ENCODE measurements around the gene WDR88. TPM values are rescaled to one million over a fixed set of nuclear protein-coding genes. Genes with fewer than 3 reads are reported as not detected.

WDR88 gene
- total and polyA plus RNA-seq, 2 of the 13 experiments (the other 11 are each of a cell fraction or from before 2014, with no cell fraction given): not detected

- TF ChIP-seq ZNF383 (CRISPR knock-in tag; IDR thresholded peaks at IDR 0.05; ENCODE audit: borderline replicate concordance): no peak
Observed at GRCh38 chr19:33134571-33135041, 2.7 kb downstream of the WDR88 start (continued).

GRCh38 chr19:33139165-33139564 lies 7.3 kb downstream of the WDR88 start:
- Histone ChIP-seq H4K20me1 (ENCODE audit: insufficient read depth, low read length) (no peaks in the 10 kb centered on the region), H3K27ac (ENCODE audit: extremely low read length, insufficient read depth, low read length) (no peak overlapping the region), H3K4me2 (ENCODE audit: low read depth, low read length) (no peak overlapping the region), H3K4me1 (ENCODE audit: insufficient read depth, low read length) (peaks cover 3% of the 10 kb centered on the region), H3K27me3 (ENCODE audit: control insufficient read depth in 1 of 2, insufficient read depth in 2 of 2, low read length in 2 of 2) (peaks cover 0 to 3% of the 10 kb centered on the region in 2 experiments; a peak in 3 of 5 replicates), H3K4me3 (replicated peaks in 1 of 3; ENCODE audit: insufficient read depth in 1 of 3, low read depth in 2 of 3, low read length in 3 of 3) (no peak overlapping the region; a peak in 1 of 6 replicates), H2AFZ (ENCODE audit: low read length) (no peak overlapping the region), H3K79me2 (ENCODE audit: insufficient read depth, low read length) (no peaks in the 10 kb centered on the region), H3K9ac (ENCODE audit: insufficient read depth, low read depth, low read length) (no peak overlapping the region), H3K36me3 (replicated peaks in 1 of 2; ENCODE audit: control insufficient read depth in 1 of 2, insufficient read depth in 2 of 2, low read length in 2 of 2) (no peaks in the 10 kb centered on the region), H3K9me3 (ENCODE audit: low read length) (no peaks in the 10 kb centered on the region)
- DNase-seq (ENCODE audit: low spot score): no peak
- 4% methylated on average over 2 of the region's 4 CpGs for WGBS (ENCODE audit: low lambda C conversion rate)
- CTCF ChIA-PET (ENCODE audit: low intra/inter-chr PET ratio, low total read pairs): no interaction called here
- no peak for FAIRE-seq
- POLR2A ChIA-PET: no interaction called here
- intact Hi-C loops (cut with micrococcal nuclease; ENCODE audit: unreplicated experiment) (no loop called here), in situ Hi-C loops (cut with HindIII; ENCODE audit: extremely low pct_ligation_motif_present, low pct_unique_long_range_greater_than_20kb) (loop anchor here (25.0 kb wide), 1 partner anchor 452 kb away; the partner anchor contains the start of genes ANKRD27, NUDT19 and RGS9BP)
- 0 out of 2 replicates have a peak, but pooled peaks have one; percentile 23 for TF ChIP-seq ZNF263 (CRISPR knock-in tag; IDR thresholded peaks at IDR 0.05)
- TF ChIP-seq CTCF (CRISPR knock-in tag; IDR thresholded peaks at IDR 0.05): no peak
- no TSS peak for BruUV-seq (replicated peaks)
- ATAC-seq: peak; percentile 76
